Astrocyte of the cerebellum (primary cell): ENCODE measurements around the gene ANP32D.
"Not testable (repeated sequence)": the region's sequence is repeated elsewhere in the genome, so short reads cannot be mapped to it uniquely, and the experiment has no call there.

Experiments used
- DNase-seq: peaks from one replicate; pipeline ENCODE4 v3.0.0-alpha.2; 2011; ENCODE audit warnings: low read depth
- H3K4me3 ChIP-seq: 2 replicates; pipeline ENCODE4 v1.5.1; 2011; ENCODE audit warnings: mild to moderate bottlenecking, low read depth, low read length, moderate library complexity
- CTCF ChIP-seq: IDR thresholded peaks from 2 replicates; pipeline ENCODE4 v1.5.1; 2012; ENCODE audit warnings: low read length, low read depth, moderate library complexity, mild to moderate bottlenecking; ENCODE audit errors: missing control alignments
- in situ Hi-C: cut with HindIII; loops from 2 replicates; pipeline ENCODE4 v1.10.0; 2017; ENCODE audit warnings: low sequenced_read_pairs

The ANP32D gene

GRCh38 chr12:48473061-48473460 lies 702 bp downstream of the ANP32D start:
- no peak overlapping the region for H3K4me3 ChIP-seq
- DNase-seq, result no peak
- TF ChIP-seq CTCF, result no peak
- in situ Hi-C loops, result no loop called here

GRCh38 chr12:48474497-48474896 lies 2.1 kb downstream of the ANP32D start:
- DNase-seq, H3K4me3 ChIP-seq, in situ Hi-C loops: not testable (repeated sequence)

GRCh38 chr12:48482198-48482597 lies 9.8 kb downstream of the ANP32D start, which contains the start of gene C12orf54:
TSS of gene C12orf54 (plus strand) at chr12:48482498. CDS start at chr12:48483297, 799 bp downstream.
- no peak within 1 kb of the TSS for H3K4me3 ChIP-seq
- DNase-seq, result no peak
- in situ Hi-C loops, result no loop called here
- TF ChIP-seq CTCF, result no peak

GRCh38 chr12:48482930-48483329 lies 10.6 kb downstream of the ANP32D start:
- no peak overlapping the region for H3K4me3 ChIP-seq
- in situ Hi-C loops, result no loop called here
- TF ChIP-seq CTCF, result no peak
- DNase-seq, result no peak

- H3K4me3 ChIP-seq, result no peak overlapping the region
- TF ChIP-seq CTCF, result no peak
- in situ Hi-C loops, result no loop called here
- DNase-seq, result no peak
Observed at GRCh38 chr12:48486261-48486660, 13.9 kb downstream of the ANP32D start.

GRCh38 chr12:48486679-48487078 lies 14.3 kb downstream of the ANP32D start:
- H3K4me3 ChIP-seq, result no peak overlapping the region
- TF ChIP-seq CTCF, result no peak
- no peak for DNase-seq
- in situ Hi-C loops, result no loop called here

- in situ Hi-C loops, result no loop called here
- no peak for DNase-seq
- no peak overlapping the region for H3K4me3 ChIP-seq
- no peak for TF ChIP-seq CTCF
Observed at GRCh38 chr12:48489012-48489411, 16.7 kb downstream of the ANP32D start.

- H3K4me3 ChIP-seq, DNase-seq, in situ Hi-C loops: not testable (repeated sequence)
Observed at GRCh38 chr12:48489456-48489855, 17.1 kb downstream of the ANP32D start.

GRCh38 chr12:48500281-48500680 lies 27.9 kb downstream of the ANP32D start:
- in situ Hi-C loops, DNase-seq, H3K4me3 ChIP-seq: not testable (repeated sequence)

GRCh38 chr12:48506836-48507235 lies 34.5 kb downstream of the ANP32D start:
- DNase-seq, H3K4me3 ChIP-seq, in situ Hi-C loops: not testable (repeated sequence)
